Pancreas (tissue), 10 donors: ENCODE measurements around the gene ARL3. TPM values are rescaled to one million over a fixed set of nuclear protein-coding genes. Genes with fewer than 3 reads are reported as not detected.
A peak's percentile ranks its signal among the peaks of the same experiment; 100 is the strongest.
"Not testable (repeated sequence)": the region's sequence is repeated elsewhere in the genome, so short reads cannot be mapped to it uniquely, and the experiment has no call there.

Experiments
- ATAC-seq, 4 donors: fragments of 200-7000 bp; cut with Tn5 transposase; one replicate each; pipeline versions ENCODE4 v1.8.0 to v1.9.1; 2020; ENCODE audit warnings: mild to moderate bottlenecking in 4 of 4, moderate library complexity in 4 of 4
- DNase-seq, 6 donors: peaks; one replicate each; pipeline ENCODE4 v3.0.0-alpha.2; 2020
- FAIRE-seq: peaks from 2 replicates; lab custom pipeline; 2012; peaks lifted over from hg19 to GRCh38; lab: Jason Lieb, UNC
- H3K27ac ChIP-seq, 4 donors: fragments of 200-600 bp; sonication (generic); 1 replicate in 3 of 4; 2 replicates in 1 of 4; pipeline versions ENCODE4 v1.5.0 to v1.8.0; 2020
- H3K27me3 ChIP-seq, 4 donors: fragments of 200-600 bp; one replicate each; pipeline ENCODE4 v1.8.0; 2021
- H3K36me3 ChIP-seq, 3 donors: fragments of 200-600 bp; sonication (generic) in 1 of 3; one replicate each; pipeline versions ENCODE4 v1.5.0 to v1.8.0; 2020 to 2021
- H3K4me1 ChIP-seq, 3 donors: fragments of 200-600 bp; one replicate each; pipeline ENCODE4 v1.8.0; 2021
- H3K4me3 ChIP-seq, 4 donors: fragments of 200-600 bp; sonication (generic) in 2 of 4; one replicate each; pipeline versions ENCODE4 v1.5.0 to v1.8.0; 2020 to 2021
- H3K9me3 ChIP-seq, 4 donors: fragments of 200-600 bp; one replicate each; pipeline ENCODE4 v1.8.0; 2021
- WGBS, 2 donors: extraction: QIAGEN DNeasy Blood & Tissue Kit; methylation state at CpG; one replicate each; pipeline ENCODE4 v1.1.7; 2013; 5-methylcytosine and 5-hydroxymethylcytosine counted together
- intact Hi-C, 3 donors: fragments of 100-400 bp; cut with DNase I; formaldehyde crosslinking; loops; one replicate each; pipeline versions ENCODE4 v1.11.1 to v1.14.2; 2022
- polyA plus RNA-seq, 2 donors: library from polyadenylated mRNA; stranded (reverse); fragments of 200-250 nt; gene quantifications; one replicate each; pipeline ENCODE4 v1.2.3, GENCODE V29; 2013
- total RNA-seq, 6 donors: library from RNA; stranded (reverse); fragmentation: NEBNext Ultra II Directional in 4 of 6; extraction: Animal tissue kit (Norgen Biotek cat#: 25700) in 4 of 6; gene quantifications; one replicate each; pipeline versions ENCODE4 v1.2.1 to v1.2.4, GENCODE V29; 2021 to 2023
- TF ChIP-seq, protein P1 (sequence below), 4 donors: fragments of 200-600 bp; sonication (generic) in 3 of 4; IDR thresholded peaks; one replicate each; pipeline versions ENCODE4 v1.5.0 to v1.8.0; 2021; ENCODE audit warnings: antibody characterized with exemption in 4 of 4
- donor health status: healthy with polysubstance abuse.
- donor health status: DM: no; HTN: no; CAD: no; lungs with moderate emphysema.
- donor health status: DM: no; HTN: no; CAD: no.
- donor health status: control.
- donor health status: control.
- donor health status: Bipolar disorder and iron deficiency.
- donor health status: DM: yes; HTN: yes; CAD: no.
- donor health status: DM: no; HTN: no; CAD: no.
- donor health status: DM: no; HTN: no; CAD: no.
- donor health status: DM: yes; HTN: yes; CAD: no.

ARL3 gene
- total and polyA plus RNA-seq, 8 donors, result 2.4 to 8.0 (median 3.1) TPM

DNA sequence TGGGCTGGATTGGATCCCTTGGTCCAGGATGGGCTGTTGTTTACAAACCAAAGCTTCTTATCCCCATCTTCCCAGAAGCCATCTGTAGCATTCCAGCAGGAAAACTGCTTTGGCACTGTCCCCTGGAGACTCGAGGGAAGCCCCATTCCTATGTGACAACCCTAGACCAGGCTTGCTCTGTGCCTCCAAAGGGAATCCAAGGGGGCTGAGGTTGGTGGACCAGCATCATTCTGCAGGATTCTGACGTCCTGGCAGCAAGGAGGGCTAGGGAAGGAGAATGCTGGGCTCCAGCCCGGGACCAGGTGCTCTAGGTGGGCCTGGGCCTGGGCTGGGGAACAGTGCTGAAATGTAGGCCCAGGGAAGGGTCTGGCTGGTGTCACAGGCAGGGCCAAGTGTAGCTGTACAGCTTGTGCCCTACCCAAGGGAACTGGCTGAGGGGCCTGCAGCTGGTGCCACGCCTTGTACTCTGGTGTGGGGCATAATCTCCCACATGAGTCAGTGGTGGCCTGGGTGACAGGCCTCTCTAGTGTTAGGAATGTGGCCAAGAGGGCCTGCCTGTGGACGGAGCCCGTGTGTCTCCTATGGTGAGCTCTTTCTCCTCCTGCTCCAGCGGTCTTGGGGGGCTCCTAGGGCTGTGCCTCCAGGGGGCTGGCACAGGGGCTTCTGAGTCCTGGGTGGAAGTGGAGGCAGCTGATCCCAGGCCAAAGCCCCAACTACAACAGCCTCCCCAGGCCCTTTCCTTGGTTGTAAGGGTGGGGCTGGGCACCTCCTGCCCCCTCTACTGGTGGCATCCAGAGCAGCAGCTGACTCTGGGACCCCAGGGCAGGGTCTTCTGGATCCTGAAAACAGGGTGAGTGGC, 44.8 kb downstream of the ARL3 start:
- FAIRE-seq, result no peak
- peak; percentile 88 to 92 (median 92) for ATAC-seq
- intact Hi-C loops, result no loop called here

DNA sequence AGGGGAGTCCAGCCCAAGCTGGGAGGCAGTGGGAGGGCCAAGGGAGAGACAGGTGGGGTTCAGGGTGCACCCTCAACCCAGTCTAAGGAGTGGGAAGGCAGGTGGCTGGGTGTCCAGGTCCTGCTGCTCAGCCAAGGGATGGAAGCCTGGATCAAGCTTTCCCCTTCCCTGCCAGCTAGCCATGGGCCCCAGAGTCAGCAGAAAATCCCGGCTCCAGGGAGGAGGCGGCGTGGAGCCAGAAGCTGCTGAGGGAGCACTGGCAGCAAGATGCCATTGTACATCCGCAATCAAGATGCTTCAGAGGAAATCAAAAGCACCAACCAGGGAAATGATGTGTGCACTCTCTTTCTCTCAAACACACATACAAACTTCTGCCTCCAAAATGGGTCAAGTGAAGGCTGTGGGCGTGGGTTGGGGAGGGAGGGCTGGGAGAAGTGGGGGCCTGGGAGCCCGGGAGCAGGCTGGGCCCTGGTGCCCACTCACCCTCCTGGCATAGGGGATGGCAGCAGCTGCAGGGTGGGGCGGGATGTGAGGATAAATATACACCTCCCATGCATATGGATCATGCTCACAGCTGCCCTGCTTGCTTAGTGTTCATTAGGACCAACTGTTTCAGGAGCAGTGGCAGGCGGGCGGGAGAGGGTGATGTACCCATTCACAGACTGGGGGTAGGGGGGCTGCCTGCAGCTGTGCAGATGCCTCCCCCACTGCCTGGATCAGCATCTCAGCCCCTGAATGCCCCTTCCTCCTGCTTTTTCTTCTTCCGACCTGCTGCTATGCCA, 45.7 kb downstream of the ARL3 start:
- H3K9me3 ChIP-seq, result no peaks in the 10 kb centered on the region
- ATAC-seq (no peak), DNase-seq (peak in 2 of 6 donors; percentile 45 to 46), FAIRE-seq (no peak)
- H3K36me3 ChIP-seq, result no peaks in the 10 kb centered on the region
- H3K27ac ChIP-seq, result peak overlapping the region; percentile 68 to 87 (median 78)
- intact Hi-C loops, result no loop called here
- WGBS, 2 donors, result 87 to 89% methylated on average over 10 of the region's 10 CpGs
- TF ChIP-seq, protein P1, sequence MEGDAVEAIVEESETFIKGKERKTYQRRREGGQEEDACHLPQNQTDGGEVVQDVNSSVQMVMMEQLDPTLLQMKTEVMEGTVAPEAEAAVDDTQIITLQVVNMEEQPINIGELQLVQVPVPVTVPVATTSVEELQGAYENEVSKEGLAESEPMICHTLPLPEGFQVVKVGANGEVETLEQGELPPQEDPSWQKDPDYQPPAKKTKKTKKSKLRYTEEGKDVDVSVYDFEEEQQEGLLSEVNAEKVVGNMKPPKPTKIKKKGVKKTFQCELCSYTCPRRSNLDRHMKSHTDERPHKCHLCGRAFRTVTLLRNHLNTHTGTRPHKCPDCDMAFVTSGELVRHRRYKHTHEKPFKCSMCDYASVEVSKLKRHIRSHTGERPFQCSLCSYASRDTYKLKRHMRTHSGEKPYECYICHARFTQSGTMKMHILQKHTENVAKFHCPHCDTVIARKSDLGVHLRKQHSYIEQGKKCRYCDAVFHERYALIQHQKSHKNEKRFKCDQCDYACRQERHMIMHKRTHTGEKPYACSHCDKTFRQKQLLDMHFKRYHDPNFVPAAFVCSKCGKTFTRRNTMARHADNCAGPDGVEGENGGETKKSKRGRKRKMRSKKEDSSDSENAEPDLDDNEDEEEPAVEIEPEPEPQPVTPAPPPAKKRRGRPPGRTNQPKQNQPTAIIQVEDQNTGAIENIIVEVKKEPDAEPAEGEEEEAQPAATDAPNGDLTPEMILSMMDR (IDR thresholded peaks at IDR 0.05), result no peak
- no peak overlapping the region for H3K4me3 ChIP-seq
- peaks cover 0 to 19% (median 7%) of the 10 kb centered on the region in 3 donors for H3K4me1 ChIP-seq
- no peaks in the 10 kb centered on the region for H3K27me3 ChIP-seq

More for the DNA sequence above, 44.8 kb downstream of the ARL3 start:
- TF ChIP-seq, protein P1 (IDR thresholded peaks at IDR 0.05), result peak; percentile 14 to 36 (median 23)
- H3K4me1 ChIP-seq, result peaks cover 0 to 19% (median 7%) of the 10 kb centered on the region in 3 donors
- DNase-seq, result peak; percentile 78 to 94 (median 91)
- H3K27me3 ChIP-seq, result no peaks in the 10 kb centered on the region
- no peak overlapping the region for H3K4me3 ChIP-seq
- peak overlapping the region; percentile 68 to 87 (median 78) for H3K27ac ChIP-seq
- 37 to 42% methylated on average over 6 to 7 of the region's 7 CpGs for WGBS, 2 donors
- no peaks in the 10 kb centered on the region for H3K36me3 ChIP-seq
- no peaks in the 10 kb centered on the region for H3K9me3 ChIP-seq

DNA sequence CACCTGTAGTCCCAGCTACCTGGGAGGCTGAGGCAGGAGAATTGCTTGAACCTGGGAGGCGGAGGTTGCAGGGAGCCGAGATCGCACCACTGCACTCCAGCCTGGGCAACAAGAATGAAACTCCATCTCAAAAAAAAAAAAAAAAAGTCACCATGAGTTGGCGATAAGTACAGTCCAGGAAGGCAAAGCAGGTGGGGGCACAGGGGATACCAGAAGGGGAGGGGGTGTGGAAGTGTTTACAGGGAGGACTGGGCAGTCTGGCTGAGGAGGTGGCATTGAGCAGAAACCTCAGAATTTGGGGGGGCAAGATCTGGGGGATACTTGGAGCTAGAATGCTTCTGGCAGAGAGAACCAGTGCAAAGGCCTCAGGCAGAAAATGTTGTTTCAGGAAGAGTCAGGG, 46.8 kb downstream of the ARL3 start:
- H3K27me3 ChIP-seq, intact Hi-C loops: not testable (repeated sequence)
- WGBS, 2 donors, result 84 to 89% methylated on average over 4 of the region's 4 CpGs

GRCh38 chr10:102665904-102666509, 48.2 kb downstream of the ARL3 start:
- Histone ChIP-seq H3K9me3 (no peaks in the 10 kb centered on the region), H3K27me3 (no peaks in the 10 kb centered on the region), H3K4me1 (peaks cover 4 to 23% (median 7%) of the 10 kb centered on the region in 3 donors), H3K27ac (no peak overlapping the region), H3K4me3 (no peak overlapping the region), H3K36me3 (no peaks in the 10 kb centered on the region)
- intact Hi-C loops, result no loop called here
- ATAC-seq, result no peak
- no peak for DNase-seq
- no peak for FAIRE-seq
- TF ChIP-seq, protein P1 (IDR thresholded peaks at IDR 0.05), result no peak
- 83 to 85% methylated on average over 9 of the region's 9 CpGs for WGBS, 2 donors

More for the DNA sequence above, 46.8 kb downstream of the ARL3 start:
- H3K4me3 ChIP-seq, H3K27ac ChIP-seq, ATAC-seq, H3K36me3 ChIP-seq, FAIRE-seq, H3K9me3 ChIP-seq: not testable (repeated sequence)
- H3K4me1 ChIP-seq, result peaks cover 0 to 19% (median 7%) of the 10 kb centered on the region in 3 donors
- peak in 1 of 6 donors; percentile 8 for DNase-seq

DNA sequence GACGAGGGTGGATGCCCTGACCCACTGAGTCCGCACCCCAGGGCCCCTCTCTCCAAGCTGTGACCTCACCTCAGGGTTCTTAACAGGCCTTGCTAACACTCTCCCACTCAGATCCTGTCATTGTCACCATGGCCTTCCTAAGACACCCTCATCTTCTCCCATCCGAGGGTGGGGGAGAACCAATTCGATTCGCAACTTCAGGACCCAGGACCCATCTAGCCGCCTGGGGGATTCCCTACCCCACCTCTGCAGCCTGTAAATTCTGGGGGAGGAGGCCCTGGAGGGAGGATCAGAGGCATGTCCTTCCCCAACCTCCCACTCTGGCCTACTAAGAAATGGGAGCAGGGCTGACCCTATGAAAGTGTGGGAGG, 52.6 kb downstream of the ARL3 start:
- H3K4me3 ChIP-seq, result no peak overlapping the region
- WGBS, 2 donors, result 77 to 87% methylated on average over 6 of the region's 6 CpGs
- H3K36me3 ChIP-seq, result peaks cover 0 to 8% (median 7%) of the 10 kb centered on the region in 3 donors
- peak overlapping the region in 1 of 4 donors; percentile 80 for H3K27ac ChIP-seq
- DNase-seq (no peak), ATAC-seq (no peak), FAIRE-seq (no peak)
- H3K27me3 ChIP-seq, result no peaks in the 10 kb centered on the region
- no peaks in the 10 kb centered on the region for H3K9me3 ChIP-seq
- intact Hi-C loops, result no loop called here
- TF ChIP-seq, protein P1 (IDR thresholded peaks at IDR 0.05), result no peak
- peaks cover 35 to 43% (median 42%) of the 10 kb centered on the region in 3 donors for H3K4me1 ChIP-seq
